Measurements from ENCODE around the gene ARL15. TPM values are rescaled to one million over a fixed set of nuclear protein-coding genes. Genes with fewer than 3 reads are reported as not detected.
A peak's percentile ranks its signal among the peaks of the same experiment; 100 is the strongest.

ARL15 gene
- total RNA-seq, 1 experiment from 2014 or later, result 13.0 TPM

DNA sequence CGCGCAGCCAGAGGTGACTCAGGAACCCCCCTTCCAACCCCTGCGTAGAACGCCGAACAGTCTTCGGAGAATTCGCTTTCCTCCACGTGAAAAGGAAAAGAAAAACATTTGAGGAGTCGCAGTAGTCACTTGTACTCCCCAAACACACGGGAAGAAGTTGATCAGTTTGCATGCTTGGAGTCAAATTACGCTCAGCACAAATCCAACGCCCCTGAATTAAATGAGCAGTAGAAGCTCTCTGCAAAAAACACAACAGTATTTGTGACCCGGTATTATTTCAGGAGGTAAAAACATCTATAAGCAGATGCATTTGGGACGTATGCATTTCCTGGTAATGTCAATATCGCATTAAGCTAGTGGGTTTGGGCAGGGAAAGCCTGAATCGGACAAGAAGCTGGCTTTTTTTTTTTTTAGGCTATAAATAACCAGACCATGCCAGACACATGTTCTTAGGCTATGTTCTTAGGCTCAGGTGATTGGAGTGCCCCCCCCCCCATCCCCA, 854 bp upstream of the ARL15 start:
- no CpG with 5 or more reads among the region's 16 CpGs for WGBS (ENCODE audit: extremely low coverage, insufficient read length, low lambda C conversion rate)
- Histone ChIP-seq H4K8ac (replicated peaks; ENCODE audit: insufficient read length, low read depth, low read length) (no peak overlapping the region), H2BK5ac (ENCODE audit: insufficient read length, low read length) (no peak overlapping the region), H3K56ac (ENCODE audit: insufficient read length, low read depth, low read length) (no peak overlapping the region), H3K9ac (ENCODE audit: extremely low read depth, insufficient read length, low read length) (peak overlapping the region; percentile 78), H3K18ac (ENCODE audit: insufficient read length, low read depth, low read length) (no peak overlapping the region), H3K14ac (ENCODE audit: insufficient read depth, low read length) (no peak overlapping the region), H3K9me3 (ENCODE audit: control insufficient read depth, low read depth, low read length) (no peaks in the 10 kb centered on the region), H3K79me1 (ENCODE audit: insufficient read depth, low read depth, low read length, poor library complexity, severe bottlenecking) (no peaks in the 10 kb centered on the region), H2BK12ac (ENCODE audit: insufficient read length, low read depth, low read length) (no peak overlapping the region), H2AK5ac (ENCODE audit: insufficient read length, low read length) (no peak overlapping the region), H3K4ac (ENCODE audit: low read depth, low read length) (no peak overlapping the region), H2AFZ (ENCODE audit: low read length) (no peak overlapping the region), H4K91ac (ENCODE audit: insufficient read length, low read depth, low read length) (no peak overlapping the region), H3T11ph (ENCODE audit: low read length) (no peak overlapping the region), H3K79me2 (ENCODE audit: insufficient read depth, low read length) (no peaks in the 10 kb centered on the region), H2BK15ac (ENCODE audit: low read depth, low read length) (no peak overlapping the region), H3K23ac (ENCODE audit: insufficient read length, low read depth, low read length) (no peak overlapping the region), H3K27me3 (ENCODE audit: insufficient read depth, low read length) (no peaks in the 10 kb centered on the region), H2BK20ac (ENCODE audit: low read depth, low read length, poor library complexity, severe bottlenecking) (no peak overlapping the region), H3K23me2 (ENCODE audit: insufficient read length, low read depth, low read length, poor library complexity, severe bottlenecking) (peaks cover 20% of the 10 kb centered on the region), H3K4me2 (ENCODE audit: insufficient read depth, insufficient read length, low read length) (peak overlapping the region; percentile 74), H2BK120ac (ENCODE audit: low read depth, low read length, poor library complexity, severe bottlenecking) (no peak overlapping the region), H3K4me1 (ENCODE audit: insufficient read depth, low read length) (no peaks in the 10 kb centered on the region), H4K5ac (ENCODE audit: insufficient read length, low read depth, low read length) (no peak overlapping the region), H4K20me1 (ENCODE audit: control insufficient read depth, insufficient read depth, insufficient read length) (no peaks in the 10 kb centered on the region), H3K27ac (ENCODE audit: insufficient read length, low read depth, low read length) (no peak overlapping the region)
- Mint-ChIP-seq H3K36me3 (ENCODE audit: insufficient read depth in 1 of 3, low read depth in 3 of 3) (no peaks in the 10 kb centered on the region; a peak in 1 of 7 replicates), H3K4me1 (peaks cover 22 to 25% of the 10 kb centered on the region in 2 experiments), H3K9me3 (no peaks in the 10 kb centered on the region; a peak in 2 of 5 replicates), H3K27ac (peak overlapping the region in 2 of 3 experiments; percentile 96; a peak in 4 of 7 replicates), H3K27me3 (ENCODE audit: low read depth) (peaks cover 25% of the 10 kb centered on the region), H3K4me3 (peak overlapping the region; percentile 92 to 95)
- no peak for DNase-seq
- TF ChIP-seq, protein P1, sequence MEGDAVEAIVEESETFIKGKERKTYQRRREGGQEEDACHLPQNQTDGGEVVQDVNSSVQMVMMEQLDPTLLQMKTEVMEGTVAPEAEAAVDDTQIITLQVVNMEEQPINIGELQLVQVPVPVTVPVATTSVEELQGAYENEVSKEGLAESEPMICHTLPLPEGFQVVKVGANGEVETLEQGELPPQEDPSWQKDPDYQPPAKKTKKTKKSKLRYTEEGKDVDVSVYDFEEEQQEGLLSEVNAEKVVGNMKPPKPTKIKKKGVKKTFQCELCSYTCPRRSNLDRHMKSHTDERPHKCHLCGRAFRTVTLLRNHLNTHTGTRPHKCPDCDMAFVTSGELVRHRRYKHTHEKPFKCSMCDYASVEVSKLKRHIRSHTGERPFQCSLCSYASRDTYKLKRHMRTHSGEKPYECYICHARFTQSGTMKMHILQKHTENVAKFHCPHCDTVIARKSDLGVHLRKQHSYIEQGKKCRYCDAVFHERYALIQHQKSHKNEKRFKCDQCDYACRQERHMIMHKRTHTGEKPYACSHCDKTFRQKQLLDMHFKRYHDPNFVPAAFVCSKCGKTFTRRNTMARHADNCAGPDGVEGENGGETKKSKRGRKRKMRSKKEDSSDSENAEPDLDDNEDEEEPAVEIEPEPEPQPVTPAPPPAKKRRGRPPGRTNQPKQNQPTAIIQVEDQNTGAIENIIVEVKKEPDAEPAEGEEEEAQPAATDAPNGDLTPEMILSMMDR (conservative IDR thresholded peaks at IDR 0.05), result no peak
